Fibroblast of lung (primary cell): Measurements from ENCODE around the gene PGM5.
"Not testable (repeated sequence)": the region's sequence is repeated elsewhere in the genome, so short reads cannot be mapped to it uniquely, and the experiment has no call there.

Experiments
- EZH2 ChIP-seq: IDR thresholded peaks from 2 replicates; pipeline ENCODE4 v1.5.1; 2012; ENCODE audit warnings: low read length, control low read depth, mild to moderate bottlenecking; ENCODE audit errors: missing control alignments
- TF ChIP-seq, protein P1 (sequence below), 2 donors: IDR thresholded peaks in 1 of 2; conservative IDR thresholded peaks in 1 of 2; 1 replicate in 1 of 2; 2 replicates in 1 of 2; pipeline ENCODE4 v1.5.1; 2011 to 2012; ENCODE audit warnings: low read length in 2 of 2, control low read depth in 1 of 2, inconsistent platforms in 1 of 2, low read depth in 1 of 2, mild to moderate bottlenecking in 1 of 2

DNA sequence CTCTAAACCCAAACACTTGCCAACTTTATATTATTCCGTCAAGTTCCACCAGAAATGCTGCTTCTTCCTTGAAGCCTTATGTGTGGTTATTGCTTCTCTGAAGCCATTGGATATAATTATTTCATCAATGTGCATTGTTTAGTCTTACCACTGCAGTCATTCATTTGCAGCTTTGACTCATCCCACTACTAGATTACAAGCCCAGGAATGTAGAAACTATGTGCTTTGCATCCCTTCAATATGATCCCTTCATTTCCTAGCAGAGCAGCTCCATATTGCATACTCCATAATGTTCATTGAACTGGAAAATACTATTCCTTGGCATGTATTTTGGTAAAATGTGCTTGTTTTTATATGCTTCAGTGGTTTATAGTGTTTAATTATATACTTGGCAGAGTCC lies 34.3 kb downstream of the PGM5 start:
- TF ChIP-seq, protein P1, sequence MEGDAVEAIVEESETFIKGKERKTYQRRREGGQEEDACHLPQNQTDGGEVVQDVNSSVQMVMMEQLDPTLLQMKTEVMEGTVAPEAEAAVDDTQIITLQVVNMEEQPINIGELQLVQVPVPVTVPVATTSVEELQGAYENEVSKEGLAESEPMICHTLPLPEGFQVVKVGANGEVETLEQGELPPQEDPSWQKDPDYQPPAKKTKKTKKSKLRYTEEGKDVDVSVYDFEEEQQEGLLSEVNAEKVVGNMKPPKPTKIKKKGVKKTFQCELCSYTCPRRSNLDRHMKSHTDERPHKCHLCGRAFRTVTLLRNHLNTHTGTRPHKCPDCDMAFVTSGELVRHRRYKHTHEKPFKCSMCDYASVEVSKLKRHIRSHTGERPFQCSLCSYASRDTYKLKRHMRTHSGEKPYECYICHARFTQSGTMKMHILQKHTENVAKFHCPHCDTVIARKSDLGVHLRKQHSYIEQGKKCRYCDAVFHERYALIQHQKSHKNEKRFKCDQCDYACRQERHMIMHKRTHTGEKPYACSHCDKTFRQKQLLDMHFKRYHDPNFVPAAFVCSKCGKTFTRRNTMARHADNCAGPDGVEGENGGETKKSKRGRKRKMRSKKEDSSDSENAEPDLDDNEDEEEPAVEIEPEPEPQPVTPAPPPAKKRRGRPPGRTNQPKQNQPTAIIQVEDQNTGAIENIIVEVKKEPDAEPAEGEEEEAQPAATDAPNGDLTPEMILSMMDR (conservative IDR thresholded peaks at IDR 0.05 in 1 of 2, IDR thresholded peaks at IDR 0.05 in 1 of 2; ENCODE audit: low read depth in 1 of 2, low read length in 2 of 2), result not testable (repeated sequence)
- not testable (repeated sequence) for TF ChIP-seq EZH2
